Measurements from ENCODE around the gene GPR162.

DNA sequence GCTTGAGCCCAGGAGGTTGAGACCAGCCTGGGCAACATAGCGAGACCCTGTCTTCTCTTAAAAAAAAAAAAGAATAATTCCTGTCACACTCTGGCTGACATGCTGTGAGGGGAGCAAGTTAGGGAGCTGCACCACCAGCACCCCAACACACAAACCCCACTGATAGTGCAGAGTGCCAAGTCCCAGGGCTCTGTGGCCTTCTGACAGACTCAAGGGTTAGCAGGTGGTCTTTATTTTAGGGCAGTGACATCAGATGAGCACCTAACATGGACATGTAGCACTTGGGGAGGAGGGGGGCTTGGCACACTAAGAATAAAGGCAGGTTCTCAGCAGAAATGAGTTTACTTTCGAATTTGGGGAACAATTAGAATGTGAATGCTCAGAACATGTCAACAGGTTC lies 37.2 kb downstream of the GPR162 start:
- TF ChIP-seq, protein P1, sequence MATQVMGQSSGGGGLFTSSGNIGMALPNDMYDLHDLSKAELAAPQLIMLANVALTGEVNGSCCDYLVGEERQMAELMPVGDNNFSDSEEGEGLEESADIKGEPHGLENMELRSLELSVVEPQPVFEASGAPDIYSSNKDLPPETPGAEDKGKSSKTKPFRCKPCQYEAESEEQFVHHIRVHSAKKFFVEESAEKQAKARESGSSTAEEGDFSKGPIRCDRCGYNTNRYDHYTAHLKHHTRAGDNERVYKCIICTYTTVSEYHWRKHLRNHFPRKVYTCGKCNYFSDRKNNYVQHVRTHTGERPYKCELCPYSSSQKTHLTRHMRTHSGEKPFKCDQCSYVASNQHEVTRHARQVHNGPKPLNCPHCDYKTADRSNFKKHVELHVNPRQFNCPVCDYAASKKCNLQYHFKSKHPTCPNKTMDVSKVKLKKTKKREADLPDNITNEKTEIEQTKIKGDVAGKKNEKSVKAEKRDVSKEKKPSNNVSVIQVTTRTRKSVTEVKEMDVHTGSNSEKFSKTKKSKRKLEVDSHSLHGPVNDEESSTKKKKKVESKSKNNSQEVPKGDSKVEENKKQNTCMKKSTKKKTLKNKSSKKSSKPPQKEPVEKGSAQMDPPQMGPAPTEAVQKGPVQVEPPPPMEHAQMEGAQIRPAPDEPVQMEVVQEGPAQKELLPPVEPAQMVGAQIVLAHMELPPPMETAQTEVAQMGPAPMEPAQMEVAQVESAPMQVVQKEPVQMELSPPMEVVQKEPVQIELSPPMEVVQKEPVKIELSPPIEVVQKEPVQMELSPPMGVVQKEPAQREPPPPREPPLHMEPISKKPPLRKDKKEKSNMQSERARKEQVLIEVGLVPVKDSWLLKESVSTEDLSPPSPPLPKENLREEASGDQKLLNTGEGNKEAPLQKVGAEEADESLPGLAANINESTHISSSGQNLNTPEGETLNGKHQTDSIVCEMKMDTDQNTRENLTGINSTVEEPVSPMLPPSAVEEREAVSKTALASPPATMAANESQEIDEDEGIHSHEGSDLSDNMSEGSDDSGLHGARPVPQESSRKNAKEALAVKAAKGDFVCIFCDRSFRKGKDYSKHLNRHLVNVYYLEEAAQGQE (IDR thresholded peaks at IDR 0.05): no peak
- TF ChIP-seq CTCF (IDR thresholded peaks at IDR 0.05; ENCODE audit: low read depth, low read length, missing input control): no peak
- no peak for TF ChIP-seq RAD21 (IDR thresholded peaks at IDR 0.05)
